ENCODE data around the gene ADGRL4.

GRCh38 chr1:79042117-79042516 lies 35.6 kb upstream of the ADGRL4 start:
- no peak for TF ChIP-seq CTCF (conservative IDR thresholded peaks at IDR 0.05)
- no peak for TF ChIP-seq ZFX (IDR thresholded peaks at IDR 0.05)

Measured in C4-2B (cell line).